ENCODE results near the gene TMEM59L. TPM values are rescaled to one million over a fixed set of nuclear protein-coding genes. Genes with fewer than 3 reads are reported as not detected.

The TMEM59L gene
- total RNA-seq, 2 donors from 2014 or later, result 1.9 to 3.3 TPM

DNA sequence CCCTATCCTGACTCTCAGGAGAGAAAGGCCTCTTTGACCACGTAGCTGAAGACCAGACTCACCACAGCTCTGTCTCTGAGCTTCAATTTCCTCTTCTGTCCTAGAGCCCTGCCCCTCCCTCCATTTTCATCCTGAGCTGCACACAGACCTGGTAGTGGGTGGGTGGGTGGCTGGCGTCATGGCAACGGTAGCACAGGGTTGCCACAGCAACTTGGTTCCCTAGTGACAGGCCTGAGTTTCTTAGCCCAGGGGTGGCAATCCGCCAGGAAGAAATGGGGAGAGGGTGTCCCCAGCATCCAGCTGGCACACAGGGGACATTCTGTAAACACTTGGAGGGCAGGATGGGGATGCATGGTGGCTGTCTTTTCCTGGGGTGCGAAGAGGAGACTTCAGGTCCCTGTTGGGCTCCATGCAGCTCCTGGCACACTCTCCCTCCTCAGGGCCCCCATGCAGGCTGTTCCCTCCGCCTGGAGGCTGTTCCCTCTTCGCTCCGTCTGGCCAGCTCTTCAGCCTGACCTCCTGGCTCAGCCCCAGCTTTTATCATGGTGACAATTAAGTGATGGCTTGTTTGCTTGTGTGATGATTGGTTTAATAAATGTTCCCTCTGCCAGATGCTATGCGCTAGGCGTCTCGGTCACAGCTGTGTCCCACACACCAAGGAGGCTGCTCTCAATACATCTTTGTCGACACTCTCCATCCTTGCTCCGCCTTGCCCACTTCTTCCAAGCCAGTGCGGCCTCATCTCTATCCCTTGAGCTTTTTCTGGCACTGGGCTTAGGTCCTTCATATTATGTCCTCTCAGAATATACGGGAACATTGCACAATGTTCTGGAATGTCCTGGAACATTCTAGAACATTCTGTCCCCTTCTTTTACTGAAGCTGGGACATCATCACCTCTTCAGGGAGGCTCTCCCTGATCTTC lies 16.8 kb downstream of the TMEM59L start:
- intact Hi-C loops (cut with DNase I), result no loop called here
- peak; percentile 75 to 84 for ATAC-seq

DNA sequence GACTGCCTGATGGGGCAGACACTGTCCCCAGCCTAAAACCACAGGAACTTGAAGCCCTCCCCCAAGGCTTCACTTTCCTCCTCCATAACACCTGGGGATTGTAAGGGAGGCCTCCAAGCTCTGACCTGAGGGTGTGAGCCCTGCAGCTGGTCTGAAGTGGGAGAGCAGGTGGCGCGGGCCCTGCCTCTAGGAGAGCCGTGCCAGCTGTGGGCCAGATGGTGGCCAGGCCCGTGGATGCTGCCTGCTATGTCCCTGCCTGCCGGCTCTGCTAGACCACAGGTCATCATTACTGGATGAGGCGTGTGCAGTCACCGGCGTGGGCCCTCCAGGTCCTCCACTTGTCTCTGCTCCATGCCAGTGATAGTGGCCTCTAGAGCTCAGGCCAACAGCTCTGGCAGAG lies 20.7 kb downstream of the TMEM59L start:
- ATAC-seq, result no peak
- intact Hi-C loops (cut with DNase I), result no loop called here

More for the DNA sequence above, 16.8 kb downstream of the TMEM59L start:
- peak; percentile 73 for DNase-seq

DNA sequence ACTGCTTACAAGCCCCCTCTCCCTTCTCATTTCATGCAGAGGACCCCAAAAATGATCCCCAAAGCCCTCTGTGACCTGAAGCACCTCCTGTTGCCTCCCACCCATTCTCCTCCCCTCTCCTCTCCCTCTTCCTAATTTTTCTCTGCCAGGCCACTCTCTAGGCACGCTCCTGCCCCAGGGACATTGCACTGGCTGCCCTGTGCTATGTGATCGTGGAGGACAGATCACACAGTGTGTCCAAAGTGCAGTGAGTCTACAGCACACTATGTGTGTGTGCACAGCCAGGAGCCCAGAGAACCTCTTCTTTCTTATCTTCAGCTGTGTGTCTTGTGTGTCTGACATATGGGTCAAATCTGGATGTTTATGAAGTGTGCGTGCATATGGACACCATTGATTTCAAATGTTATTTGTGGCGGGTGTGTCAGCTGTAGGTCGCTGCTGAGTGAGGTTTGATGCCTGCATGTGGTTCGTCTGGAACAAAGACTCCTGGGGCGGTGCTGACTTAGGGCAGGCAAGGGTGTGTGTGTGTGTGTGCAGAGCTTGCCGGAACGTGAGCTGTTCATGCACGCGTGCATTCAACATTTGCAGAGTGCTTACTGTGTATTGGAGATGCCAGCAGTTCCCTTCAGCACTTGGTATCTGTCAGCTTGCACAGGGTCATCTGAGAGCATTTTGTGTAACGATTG lies 22.1 kb downstream of the TMEM59L start:
- intact Hi-C loops (cut with DNase I), result no loop called here
- DNase-seq, result no peak
- no peak for ATAC-seq

More for the DNA sequence above, 20.7 kb downstream of the TMEM59L start:
- DNase-seq, result no peak

DNA sequence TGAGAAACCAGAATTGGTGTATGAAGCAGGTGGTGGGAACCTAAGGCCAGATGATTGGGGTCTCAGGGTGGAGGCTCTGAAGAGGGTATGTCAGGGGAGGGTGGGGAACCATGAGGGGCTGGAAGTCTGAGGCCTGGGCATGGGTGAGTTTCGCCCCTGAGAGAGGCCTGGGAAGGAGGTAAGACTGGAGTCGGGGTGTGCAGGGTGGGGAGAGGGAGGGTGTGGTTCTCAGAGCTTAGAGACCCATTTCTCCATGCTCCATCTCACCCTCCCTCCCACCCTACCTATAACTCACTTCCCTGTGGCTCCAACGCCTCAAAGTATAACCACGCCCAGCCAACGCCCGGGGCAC lies 23.1 kb downstream of the TMEM59L start:
- no peak for DNase-seq
- intact Hi-C loops (cut with DNase I), result no loop called here
- ATAC-seq, result no peak

DNA sequence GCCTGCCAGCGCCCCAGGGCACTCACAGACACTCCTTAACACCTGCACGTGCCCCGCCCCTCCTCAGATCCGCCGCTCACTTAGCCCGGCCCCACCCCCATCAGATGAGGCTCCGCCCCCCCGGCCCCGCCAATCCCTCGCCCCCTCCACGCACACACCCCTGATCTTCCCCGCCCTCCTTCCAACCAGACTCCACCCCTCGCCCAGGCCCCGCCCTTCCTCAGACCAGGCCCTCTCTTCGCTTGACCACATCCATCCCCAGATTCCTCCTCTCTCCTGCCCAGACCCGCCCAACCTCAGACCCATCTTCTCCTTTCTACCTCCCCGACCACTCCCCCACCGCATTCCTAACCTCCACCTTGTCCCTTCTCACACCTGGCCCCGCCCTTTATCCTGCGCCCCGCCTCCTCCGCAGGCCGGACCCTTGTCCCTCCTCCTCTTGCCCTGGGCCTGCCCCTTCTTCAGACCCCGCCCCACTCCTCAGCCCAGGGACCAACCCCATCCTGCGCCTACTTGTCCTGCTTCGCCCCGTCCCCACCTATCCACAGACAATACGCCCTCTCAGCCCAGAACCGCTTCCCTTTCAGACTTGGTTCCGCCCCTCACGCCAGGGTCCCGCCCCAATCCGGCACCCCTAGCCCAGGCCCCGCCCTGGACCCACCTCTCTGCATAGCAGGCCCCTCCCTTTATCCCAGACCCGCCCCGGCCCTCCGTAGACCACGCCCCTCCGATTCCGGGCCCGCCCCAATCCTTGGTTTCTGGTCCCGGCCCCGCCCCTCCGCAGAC lies 23.7 kb downstream of the TMEM59L start:
- intact Hi-C loops (cut with DNase I), result no loop called here
- DNase-seq, result peak; percentile 99
- ATAC-seq, result peak; percentile 98

DNA sequence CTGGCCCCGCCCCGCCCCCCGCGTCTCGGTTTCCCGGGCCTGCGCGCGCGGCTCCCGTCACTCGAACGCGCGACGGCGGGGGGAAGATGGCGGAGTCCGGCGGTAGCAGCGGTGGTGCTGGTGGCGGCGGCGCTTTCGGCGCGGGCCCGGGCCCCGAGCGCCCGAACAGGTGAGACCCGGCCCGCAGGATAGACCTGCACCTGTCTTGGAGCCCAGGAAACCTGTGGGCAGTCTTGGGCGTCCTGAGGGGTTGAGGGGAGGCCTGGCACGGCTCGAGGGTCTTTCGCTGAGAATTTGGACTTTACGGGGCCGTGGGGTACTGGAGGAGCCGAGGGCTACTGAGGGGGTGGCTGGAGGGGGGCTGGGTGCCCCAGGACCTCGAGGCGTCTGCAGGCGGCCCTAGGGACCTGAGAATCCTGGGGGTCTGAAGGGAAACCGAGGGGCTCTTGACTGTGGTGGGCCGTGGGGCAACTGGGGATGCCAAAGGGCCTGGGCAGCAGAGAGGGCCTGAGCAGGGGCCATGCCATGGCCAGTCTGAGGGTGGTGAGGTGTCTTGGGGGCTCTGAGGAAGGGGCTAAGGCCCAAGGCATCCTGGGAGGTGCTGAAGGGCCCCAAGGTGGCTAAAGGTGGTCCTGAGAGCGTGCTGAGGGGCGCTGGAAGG lies 24.4 kb downstream of the TMEM59L start, which contains the start of gene KLHL26:
KLHL26 (plus strand) TSS at position 60 of the 661 bp plus-strand sequence; CDS start at position 87, 27 bp downstream.
- DNase-seq, result no peak
- ATAC-seq, result no peak
- intact Hi-C loops (cut with DNase I), result no loop called here

DNA sequence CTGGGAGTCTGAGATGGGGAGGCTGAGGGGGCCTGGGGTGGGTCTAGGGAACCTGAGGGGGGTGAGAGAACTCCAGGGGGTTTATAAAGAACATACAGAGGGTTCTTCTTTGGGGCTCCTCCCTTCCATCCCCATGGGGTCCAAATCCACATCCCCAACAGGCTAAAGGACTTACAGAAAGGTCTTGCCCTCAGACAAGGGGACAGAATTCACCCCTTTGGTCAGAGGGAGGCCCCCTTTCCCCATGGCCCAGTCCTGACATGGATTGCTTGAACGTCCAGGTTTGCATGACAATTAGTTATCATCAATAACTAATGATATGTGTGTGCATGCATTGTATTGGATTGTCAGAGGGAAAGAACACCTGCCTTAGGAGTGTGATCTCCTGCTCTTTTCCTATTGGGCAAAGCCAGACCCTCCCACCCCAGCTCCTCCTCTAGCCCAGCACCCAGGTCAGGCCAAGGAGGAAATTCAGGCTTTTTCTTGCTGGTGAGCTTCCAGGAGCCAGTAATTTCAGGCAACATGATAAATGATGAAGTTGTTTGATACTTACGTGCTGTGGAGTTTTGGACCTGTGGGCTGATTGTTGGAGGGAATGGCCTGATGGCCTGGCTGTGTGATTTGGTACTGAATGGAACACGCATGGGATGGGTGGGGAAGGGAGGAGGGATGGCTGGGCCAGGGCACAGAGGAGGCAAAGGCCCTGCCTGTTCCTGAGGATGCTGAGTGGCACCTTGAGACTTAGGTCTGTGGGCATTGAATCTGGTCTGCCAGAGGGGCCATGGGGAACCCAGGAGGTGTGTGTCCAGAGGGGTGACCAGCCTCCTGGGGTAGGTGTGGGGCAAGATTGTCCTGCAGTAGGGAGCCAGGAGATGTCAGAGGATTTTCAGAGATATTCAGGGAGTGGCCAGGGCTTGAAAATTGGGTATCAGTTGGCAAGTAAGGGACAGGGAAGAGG lies 25.3 kb downstream of the TMEM59L start:
- no peak for ATAC-seq
- intact Hi-C loops (cut with DNase I), result no loop called here

DNA sequence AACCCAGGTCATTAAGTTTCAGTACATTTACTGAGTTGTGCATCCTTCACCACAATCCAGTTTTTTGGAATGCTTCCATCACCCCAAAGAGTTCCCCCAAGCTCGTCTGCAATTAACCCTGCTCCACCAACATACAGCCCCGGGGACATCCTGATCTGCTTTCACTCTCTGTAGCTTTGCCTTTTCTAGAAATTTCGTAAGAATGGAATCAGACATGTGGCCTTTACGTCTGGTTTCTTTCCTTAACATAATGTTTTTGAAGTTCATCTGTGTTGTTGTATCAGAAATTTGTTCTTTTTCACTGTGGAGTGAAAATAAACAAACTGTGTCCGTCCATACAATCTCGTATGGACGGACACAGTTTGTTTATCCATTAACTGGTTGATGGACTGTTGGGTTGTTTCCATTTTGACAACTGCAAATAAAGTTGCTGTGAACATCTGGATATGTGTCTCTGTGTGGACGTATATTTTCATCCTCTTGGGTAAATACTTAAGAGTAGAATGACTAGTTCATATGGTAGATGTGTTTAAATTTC lies 27.1 kb downstream of the TMEM59L start:
- intact Hi-C loops (cut with DNase I), result no loop called here
- ATAC-seq (no peak), DNase-seq (no peak)

More for the DNA sequence above, 25.3 kb downstream of the TMEM59L start:
- DNase-seq, result no peak

DNA sequence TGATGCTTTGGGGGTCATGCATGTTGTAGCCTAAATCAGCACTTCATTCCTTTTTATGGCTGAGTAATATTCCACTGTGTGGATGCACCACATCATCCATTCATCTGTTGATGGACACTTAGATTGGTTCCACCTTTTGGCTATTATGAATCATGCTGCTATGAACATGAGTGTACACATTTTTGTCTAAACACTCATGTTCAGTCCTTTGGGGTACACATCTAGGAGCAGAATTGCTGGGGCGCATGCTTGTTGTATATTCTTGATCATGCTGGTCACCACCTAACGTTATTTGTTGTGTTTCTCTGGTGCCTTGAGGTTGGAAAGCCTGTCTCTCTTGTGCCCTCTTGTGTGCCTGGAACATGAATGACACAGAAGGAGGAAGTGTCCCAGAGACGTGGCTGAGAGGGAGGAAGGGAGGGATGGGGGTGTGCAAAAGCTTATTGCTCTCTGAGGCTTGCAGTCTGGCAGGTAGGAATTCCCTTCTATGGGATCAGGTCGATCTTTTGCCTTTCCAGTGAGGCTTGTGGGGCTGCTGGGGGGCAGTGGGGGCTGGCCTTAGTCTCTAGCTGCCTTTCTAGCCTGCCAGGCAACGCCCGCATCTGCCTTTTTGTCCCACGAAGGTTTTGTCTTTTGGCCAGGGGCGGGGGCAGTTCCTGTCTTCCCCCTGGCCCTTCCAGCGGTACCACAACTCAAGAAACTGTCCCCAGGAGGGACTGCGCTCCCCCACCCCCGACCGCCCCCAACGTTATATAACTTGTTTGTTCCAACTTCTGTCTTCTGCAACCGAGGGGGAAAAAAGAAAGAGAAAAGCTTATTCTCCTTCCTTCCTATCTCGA lies 31.7 kb downstream of the TMEM59L start:
- ATAC-seq (peak; percentile 15 to 39), DNase-seq (peak; percentile 24)
- intact Hi-C loops (cut with DNase I), result no loop called here

DNA sequence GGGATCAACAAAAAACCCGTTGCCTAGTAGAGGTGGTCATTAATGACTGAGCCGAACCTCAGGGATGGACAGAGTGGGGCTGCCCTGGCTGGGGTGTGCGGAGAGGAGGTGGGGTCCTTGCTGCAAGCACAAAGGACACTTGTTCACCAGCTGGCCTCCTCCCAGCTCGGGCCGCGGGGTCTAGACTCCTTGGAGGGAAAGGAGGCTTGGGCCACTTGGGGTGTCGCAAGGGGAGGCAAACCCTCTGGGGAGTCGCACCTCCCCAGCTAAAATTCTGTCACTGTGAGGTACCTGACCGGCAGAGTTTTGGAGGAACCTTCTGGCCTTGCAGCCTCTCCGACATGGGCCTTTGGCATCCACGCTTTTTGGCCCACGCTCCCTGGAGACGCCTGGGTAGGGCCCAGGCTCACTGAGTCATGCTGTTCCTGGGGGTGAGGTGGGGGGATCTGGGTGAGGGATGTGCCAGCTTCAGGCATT lies 32.4 kb downstream of the TMEM59L start:
- intact Hi-C loops (cut with DNase I), result no loop called here
- peak in 1 of 2 donors; percentile 18 for ATAC-seq
- DNase-seq, result peak; percentile 47

DNA sequence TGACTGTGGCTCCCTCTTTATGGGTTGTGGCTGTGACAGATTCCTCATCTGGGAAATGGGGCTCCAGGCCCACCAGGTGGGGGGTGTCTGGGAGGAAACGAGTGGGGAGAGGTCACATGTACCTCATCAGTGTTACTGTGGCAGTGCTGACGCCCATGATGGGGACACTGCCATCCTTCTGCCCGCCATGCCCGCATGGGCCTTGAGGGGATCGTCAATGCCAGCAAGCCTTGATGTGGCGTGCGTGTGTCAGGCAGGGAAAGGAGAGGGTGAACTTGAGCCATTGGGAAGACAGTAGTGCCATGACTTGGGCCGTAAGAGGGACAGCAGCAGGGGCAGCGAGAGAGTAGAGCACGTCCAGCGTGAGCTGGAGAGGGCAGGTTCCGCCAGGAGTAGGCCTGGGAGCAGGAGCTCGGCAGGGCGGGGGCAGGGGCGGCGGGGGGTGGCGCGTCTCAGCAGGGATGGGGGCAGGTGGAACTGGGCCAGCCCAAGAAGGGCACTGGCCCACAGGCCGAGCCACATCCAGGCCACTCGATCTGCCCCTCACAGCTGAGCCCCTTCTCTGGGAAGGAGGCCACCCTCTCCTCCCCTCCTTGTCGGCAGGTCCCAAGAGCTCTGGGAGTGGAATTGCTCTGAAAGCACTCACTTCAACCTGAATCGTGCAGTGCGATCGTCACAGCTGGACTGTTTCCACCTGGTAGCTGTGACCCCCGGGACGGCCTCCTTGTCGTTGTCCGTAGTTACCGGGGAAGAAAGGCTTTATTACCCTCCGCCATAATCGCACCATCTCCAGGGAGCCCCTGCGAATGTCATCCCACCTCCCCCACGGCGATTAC lies 34.1 kb downstream of the TMEM59L start:
- DNase-seq (no peak), ATAC-seq (no peak)
- intact Hi-C loops (cut with DNase I), result no loop called here

DNA sequence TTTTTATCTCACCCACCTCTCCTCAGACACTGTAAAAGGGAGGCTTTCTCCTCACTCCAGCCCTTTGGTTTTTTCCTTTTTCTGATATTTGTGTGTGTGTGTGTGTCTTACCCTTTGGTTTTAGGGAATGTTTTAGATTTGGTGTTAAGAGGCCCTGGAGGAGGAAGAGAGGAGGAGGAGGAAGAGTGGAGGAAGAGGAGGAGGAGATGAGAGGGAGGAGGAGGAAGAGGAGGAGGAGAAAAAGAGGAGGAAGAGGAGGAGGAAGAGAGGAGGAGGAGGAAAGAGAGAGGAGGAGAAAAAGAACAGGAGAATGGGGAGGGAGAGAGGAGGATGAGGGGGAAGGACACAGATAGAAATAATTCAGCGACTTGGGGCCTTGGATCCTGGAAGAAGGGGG lies 34.7 kb downstream of the TMEM59L start:
- no peak for DNase-seq
- ATAC-seq, result no peak
- intact Hi-C loops (cut with DNase I), result no loop called here

DNA sequence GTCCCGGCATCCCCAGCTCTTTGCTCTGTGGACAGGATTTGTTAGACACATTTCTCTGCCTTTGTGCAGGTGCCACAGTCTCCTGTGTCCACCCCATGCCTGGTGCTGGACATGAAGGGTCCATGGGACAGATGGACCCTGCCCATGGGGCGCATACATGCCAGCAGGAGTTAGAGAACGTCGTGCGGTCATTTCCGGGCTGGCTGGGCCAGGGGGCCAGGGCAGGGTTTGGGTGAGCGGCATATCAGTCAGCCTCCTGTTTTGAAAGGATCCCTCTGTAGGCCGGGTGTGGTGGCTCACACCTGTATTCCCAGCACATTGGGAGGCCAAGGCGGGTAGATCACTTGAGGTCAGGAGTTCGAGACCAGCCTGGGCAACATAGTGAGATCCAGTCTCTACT lies 35.1 kb downstream of the TMEM59L start:
- ATAC-seq, result no peak
- DNase-seq, result no peak
- intact Hi-C loops (cut with DNase I), result no loop called here

DNA sequence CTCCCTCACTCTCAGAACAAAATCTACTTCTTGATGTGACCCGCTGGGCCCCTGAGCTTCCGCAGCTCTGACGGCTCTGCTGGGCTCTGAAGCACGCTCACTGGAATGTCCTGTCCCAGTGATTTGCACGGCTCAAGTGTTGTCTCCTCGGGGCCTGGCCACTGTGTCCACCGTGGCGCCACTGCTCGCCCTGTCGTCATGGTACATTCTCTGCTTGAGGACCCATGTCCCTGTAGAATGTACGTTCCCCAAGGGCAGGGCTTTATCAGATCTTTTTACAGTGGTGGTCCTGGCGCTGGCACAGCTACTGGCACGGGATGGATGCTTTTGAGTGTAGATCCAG lies 36.3 kb downstream of the TMEM59L start:
- ATAC-seq (peak; percentile 12 to 25), DNase-seq (peak; percentile 59)
- intact Hi-C loops (cut with DNase I), result no loop called here

DNA sequence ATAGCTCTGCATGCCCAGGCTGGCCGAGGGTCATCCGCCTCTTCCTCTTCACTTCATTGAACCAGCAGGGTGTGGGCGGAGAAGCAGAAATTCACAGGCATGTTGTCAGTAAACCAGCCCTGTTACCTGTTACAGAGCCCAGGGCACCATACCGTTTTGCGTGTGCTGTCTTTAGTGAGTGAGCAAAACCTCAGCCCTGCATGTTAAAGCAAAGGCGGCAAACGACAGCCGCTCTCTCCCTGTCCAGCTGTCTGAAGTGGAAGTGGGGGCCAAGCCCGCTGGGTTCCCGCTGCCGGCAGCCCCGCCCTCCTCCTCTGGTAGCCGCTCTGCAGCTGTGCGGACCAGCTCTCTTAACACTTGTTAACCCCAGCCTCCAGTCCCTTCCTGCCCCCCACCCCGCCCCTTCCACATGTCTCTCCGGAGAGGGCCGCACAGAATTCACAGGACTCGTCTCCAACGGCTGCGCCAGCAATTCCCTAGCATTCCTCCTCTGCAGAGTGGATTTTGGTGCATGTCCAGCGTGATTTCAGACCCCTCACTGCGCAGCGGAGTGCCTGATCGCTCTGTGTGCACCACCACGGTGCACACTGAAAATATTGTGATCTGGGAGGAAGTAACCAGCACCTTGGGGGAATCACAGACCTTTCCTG lies 36.8 kb downstream of the TMEM59L start:
- intact Hi-C loops (cut with DNase I), result no loop called here
- ATAC-seq, result peak; percentile 56 to 74

More for the DNA sequence above, 36.8 kb downstream of the TMEM59L start:
- DNase-seq, result peak; percentile 79

Data from left cardiac atrium (tissue), 4 donors.